Activated CD4-positive, CD25-positive, alpha-beta regulatory T cell treated with anti-CD3 and anti-CD28 coated beads, Interleukin-2, amount 50 U/mL, for 72 hours (primary cell): ENCODE measurements around the gene SH3BP1.
"Not testable (repeated sequence)": the region's sequence is repeated elsewhere in the genome, so short reads cannot be mapped to it uniquely, and the experiment has no call there.

Experiments used
- DNase-seq: peaks from one replicate; pipeline ENCODE4 v3.0.0; 2021

SH3BP1 gene

DNA sequence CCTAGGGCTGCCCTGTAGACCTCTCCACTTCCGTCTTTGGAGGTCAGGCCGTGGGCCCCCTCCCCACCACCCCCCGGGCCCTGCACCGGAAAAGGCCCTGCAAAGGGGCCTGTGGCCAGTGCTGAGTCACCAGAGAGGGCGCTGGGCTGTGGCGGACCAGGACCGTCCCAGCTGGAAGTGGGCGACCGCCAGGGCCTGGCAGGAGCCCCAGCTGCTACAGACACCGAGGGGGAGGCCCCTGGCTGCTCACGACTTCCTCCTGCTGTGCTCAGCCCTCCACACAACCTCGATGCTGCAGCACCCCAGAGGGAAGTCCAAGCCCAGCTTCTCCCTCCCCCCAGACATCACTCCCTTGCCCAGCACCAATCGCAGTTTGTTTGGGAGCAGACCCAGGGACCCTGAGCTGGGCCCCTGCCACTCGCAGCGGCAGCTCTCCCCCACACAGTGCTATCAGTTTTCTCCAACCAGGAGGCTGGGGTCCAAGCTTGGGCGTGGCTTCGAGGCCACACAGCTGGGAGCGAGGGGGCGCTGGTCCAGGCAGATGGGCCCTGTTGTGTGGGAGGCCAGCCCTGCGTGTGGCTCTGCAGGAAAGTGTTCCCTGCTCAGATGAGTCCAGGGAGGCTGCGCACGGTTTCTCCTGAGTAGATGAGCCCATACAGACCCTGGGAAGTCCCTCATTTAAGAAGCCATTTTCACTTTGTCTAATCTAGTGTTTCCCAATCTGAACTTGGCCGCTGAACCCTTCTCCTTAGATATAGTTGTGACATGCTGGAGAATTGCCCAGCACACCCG is 5.6 kb upstream of the SH3BP1 start:
- DNase-seq, result peak; percentile 73

DNA sequence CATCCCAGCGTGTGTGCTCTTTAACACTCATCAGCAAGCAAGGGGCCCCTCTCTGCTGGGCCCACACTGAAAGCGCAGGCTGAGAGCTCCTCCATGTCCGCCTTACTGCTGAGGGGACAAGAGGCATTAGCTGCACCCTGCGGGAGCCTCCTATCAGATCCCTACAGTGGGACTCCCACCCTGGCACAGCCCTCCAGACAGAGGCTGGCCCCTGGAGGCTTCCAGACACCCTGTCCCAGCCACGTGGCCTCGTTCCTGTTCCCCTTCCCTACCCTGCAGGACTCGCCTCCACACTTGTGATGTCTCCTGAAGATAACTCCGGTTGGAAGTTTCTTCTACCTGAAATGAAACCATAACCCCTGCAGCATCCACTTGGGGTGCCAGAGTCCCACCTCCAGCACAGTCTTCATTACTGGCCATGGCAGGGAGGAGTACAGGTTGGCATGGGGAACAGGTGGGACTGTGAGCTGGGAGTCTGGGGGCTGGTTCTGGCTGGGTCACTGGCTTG is 5.0 kb upstream of the SH3BP1 start:
- no peak for DNase-seq

DNA sequence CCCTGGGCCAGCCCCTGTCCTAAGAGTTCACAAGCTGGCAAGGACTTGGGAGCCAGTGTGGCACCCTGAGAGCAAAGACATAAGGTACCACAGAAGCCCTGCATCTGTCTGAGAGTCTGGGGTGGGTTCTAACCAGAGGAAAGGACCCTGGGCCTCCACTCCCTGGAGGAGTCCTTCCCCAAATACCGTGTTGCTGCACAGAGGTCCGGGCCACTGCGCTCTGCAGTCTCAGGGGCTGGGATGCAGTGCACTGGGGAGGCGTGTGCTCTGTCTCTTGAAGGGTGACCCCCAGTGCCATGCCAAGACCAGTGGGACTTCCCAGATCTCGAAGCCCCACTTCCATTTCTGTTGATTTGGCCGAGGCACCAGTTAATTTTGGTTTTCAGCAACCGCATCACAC is 4.3 kb upstream of the SH3BP1 start:
- no peak for DNase-seq

DNA sequence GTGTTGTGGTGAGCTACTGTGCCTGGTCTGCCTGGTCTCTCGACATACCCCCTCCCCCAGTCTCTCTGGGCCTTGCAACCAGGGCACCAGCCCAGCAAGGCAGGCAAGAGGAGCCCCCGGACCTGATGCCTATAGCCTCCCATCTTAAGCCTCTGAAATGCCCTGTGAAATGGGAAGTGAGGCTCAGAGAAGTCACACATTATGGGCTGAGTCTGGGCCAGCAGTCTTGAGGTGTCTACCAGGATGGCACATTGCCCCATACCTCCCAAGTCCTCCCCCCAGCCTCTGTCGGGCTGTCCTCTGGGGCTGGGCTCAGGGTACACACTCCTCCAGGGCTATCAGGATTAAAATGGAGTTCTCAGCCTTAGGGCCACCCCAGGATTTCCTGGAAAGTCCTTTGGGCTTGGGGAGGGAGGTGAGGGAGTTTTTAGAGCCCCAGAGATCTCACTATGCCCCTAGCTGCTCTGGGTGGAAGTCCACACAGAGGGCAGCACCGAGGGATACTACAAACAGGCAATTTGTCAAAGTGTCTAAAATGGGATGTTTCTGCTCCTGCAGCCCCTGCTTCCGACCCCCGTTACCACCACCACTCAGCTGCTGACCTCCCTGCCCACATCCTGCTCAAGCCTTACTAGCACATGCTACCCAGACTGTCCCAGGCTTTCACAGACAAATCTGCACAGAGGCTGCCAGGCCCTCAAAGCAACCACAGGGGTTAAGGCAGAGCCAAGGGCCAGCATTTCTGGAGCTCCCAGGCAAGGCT is 3.1 kb upstream of the SH3BP1 start:
- no peak for DNase-seq

- no peak for DNase-seq
Observed at GRCh38 chr22:37636949-37637273, 2.6 kb upstream of the SH3BP1 start.

GRCh38 chr22:37638391-37639069 is 939 bp upstream of the SH3BP1 start:
- DNase-seq, result no peak

- DNase-seq, result no peak
Observed at GRCh38 chr22:37639771-37640590, 512 bp downstream of the SH3BP1 start.

- DNase-seq, result no peak
Observed at GRCh38 chr22:37640591-37641560, 1.4 kb downstream of the SH3BP1 start.

GRCh38 chr22:37641561-37641949 is 2.1 kb downstream of the SH3BP1 start:
- DNase-seq, result no peak

DNA sequence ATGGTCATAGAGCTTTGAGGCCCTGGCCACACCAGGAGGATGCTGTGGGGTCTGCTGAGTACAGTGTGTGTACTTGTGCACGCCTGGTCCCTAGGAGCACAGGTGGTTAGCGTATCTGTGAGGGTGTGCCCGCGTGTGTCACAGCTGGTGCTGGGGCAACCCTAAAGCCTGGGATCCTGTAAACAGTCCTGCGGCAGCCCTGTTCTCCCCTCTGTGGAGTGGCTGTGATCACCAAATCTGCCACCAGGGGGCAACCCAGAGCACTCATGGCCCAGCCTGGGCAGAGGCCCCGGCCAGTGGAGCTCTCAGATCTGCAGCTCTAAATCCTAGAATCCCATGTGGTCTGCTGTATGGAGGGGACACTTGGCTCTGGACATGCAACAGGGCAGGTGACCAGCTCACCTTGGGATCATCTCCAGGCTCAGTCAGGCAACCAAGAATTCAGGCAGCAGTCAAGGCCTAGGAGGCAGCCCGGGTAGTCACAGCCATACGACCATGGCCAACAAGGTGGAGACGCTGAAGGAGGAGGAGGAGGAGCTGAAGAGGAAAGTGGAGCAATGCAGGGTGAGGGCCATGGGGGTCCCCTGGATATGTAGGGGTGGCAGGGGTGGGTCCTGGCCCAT is 3.9 kb downstream of the SH3BP1 start:
- peak; percentile 93 for DNase-seq

- DNase-seq, result no peak
Observed at GRCh38 chr22:37647317-37647716, 7.8 kb downstream of the SH3BP1 start.

- no peak for DNase-seq
Observed at GRCh38 chr22:37647928-37648327, 8.5 kb downstream of the SH3BP1 start.

DNA sequence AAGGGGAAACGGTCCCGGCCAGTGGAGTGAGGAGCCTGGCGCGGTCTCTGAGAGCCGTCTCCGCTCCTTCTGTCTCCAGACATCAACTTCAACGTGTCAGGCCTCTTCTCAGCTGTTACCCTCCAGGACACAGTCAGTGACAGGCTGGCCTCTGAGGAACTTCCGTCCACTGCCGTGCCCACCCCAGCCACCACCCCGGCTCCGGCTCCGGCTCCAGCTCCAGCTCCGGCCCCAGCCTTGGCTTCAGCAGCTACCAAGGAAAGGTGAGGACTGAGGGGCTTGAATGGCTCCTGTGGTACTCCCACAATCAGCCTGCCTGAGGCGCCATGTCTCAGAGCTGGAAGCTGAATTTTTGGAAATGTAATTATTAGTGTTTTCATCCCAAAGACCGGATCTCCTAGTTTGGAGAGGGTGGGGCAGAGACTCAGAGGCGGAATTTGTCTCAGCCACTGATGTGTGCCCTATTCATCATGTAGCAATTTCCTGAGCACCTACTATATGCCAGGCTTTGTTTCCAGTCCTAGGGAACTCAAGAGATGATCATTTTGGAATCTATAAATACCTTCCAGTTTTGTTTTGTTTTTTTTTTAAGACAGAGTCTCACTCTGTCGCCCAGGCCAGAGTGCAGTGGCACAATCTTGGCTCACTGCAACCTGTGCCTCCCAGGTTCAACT is 11.1 kb downstream of the SH3BP1 start:
- DNase-seq, result no peak

DNA sequence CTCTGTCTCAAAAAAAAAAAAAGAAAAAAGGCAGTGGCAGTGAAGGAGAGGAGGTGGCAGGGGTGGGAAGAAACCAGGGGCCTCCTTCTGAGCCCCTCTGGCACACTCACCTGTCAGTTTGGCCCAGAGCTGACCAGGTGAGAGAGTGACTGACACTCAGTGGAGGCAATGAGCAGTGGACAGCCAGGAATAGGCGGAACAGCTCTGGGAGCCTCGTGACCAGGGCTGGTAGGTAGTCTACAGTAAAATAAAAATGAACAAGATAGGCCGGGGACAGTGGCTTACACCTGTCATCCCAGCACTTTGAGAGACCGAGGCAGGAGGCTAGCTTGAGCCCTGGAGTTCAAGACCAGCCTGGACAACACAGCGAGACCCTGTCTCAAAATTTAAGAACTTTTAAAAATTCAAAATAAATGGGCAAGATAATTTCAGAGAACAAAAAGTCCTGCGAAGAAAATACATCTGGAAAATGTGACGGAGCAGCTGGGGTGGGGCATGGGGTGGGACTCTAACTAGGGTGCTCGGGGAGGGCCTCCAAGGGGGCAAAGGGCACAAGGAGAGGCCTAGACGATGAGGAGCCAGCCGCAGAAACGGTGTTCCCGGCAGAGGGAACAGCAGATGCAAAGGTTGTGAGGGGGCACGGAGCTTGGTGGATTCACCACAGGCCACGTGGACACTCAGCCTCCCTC is 15.2 kb downstream of the SH3BP1 start:
- DNase-seq, result no peak

DNA sequence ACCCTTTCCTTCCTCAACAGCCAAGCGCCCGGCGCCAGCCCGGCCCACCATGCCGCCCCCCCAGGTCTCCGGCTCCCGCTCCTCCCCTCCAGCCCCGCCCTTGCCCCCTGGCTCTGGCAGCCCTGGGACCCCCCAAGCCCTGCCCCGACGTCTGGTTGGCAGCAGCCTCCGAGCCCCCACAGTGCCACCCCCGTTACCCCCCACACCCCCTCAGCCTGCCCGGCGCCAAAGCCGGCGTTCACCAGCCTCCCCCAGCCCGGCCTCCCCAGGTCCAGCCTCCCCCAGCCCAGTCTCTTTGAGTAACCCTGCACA is 15.7 kb downstream of the SH3BP1 start:
- no peak for DNase-seq

DNA sequence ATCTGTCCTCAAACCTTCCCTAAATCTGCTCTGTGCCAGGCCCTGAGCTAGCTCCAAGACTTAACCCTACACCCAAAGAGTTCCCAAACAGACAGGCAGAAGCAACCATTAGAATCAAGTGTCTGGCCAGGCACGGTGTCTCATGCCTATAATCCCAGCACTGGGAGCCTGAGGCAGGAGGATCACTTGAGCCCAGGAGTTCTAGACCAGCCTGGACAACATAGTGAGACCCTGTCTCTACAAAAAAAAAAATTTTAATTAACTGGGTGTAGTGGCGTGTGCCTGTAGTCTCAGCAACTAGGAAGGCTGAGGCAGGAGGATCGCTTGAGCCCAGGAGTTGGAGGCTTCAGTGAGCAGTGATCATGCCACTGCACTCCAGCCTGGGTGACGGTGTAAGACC is 17.1 kb downstream of the SH3BP1 start:
- not testable (repeated sequence) for DNase-seq

GRCh38 chr22:37657590-37658132 is 18.2 kb downstream of the SH3BP1 start:
- no peak for DNase-seq

DNA sequence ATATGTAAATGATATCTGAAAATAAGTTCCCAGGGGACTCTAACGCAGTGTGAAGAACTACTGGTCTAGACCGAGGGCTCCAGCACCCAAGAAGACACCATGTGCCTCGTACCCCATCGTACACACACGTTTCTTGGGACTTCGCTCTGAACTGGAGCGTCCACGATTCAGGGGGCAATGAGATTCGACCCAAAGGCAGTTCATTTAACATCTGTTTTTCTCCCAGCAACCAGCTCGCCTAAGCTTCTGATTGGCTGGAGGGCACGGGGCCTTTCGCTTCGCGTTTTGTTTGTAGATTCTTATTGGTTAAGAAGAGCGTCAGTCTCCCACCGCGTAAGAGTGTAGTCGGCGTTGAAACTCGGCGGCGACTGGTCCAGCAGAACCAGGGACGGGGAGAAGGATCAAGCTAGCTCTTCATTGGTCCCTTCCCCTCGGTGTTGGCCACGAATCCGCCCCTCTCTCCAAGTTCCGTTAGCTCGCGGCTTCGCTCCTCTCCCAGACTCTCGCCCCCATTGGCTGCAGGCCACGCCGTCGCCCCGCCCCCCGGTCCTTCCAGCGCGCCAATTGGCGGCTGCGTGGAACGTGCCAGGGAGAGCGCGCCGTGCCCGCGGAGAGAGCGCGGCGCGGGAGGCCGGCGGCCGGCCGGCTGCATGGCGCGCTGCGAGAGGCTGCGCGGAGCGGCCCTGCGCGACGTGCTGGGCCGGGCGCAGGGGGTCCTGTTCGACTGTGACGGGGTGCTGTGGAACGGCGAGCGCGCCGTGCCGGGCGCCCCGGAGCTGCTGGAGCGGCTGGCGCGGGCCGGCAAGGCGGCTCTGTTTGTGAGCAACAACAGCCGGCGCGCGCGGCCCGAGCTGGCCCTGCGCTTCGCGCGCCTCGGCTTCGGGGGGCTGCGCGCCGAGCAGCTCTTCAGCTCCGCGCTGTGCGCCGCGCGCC is 18.9 kb downstream of the SH3BP1 start, which contains the start of gene PDXP:
TSS of gene PDXP (plus strand) at position 591 of the 933 bp plus-strand sequence. CDS start at position 651, 60 bp downstream.
- DNase-seq, result peak; percentile 99
